Measurements from ENCODE around the gene ARHGAP4.

The ARHGAP4 gene

DNA sequence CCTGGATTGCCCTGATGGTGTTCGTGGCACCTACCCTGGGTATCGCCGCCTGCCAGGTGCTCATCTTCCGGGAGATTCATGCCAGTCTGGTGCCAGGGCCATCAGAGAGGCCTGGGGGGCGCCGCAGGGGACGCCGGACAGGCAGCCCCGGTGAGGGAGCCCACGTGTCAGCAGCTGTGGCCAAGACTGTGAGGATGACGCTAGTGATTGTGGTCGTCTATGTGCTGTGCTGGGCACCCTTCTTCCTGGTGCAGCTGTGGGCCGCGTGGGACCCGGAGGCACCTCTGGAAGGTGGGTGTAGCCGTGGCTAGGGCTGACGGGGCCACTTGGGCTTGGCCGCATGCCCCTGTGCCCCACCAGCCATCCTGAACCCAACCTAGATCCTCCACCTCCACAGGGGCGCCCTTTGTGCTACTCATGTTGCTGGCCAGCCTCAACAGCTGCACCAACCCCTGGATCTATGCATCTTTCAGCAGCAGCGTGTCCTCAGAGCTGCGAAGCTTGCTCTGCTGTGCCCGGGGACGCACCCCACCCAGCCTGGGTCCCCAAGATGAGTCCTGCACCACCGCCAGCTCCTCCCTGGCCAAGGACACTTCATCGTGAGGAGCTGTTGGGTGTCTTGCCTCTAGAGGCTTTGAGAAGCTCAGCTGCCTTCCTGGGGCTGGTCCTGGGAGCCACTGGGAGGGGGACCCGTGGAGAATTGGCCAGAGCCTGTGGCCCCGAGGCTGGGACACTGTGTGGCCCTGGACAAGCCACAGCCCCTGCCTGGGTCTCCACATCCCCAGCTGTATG lies 19.7 kb downstream of the ARHGAP4 start:
- Mint-ChIP-seq H3K27me3 (ENCODE audit: low read depth, poor library complexity) (no peaks in the 10 kb centered on the region), H3K36me3 (ENCODE audit: low read depth) (no peaks in the 10 kb centered on the region)

DNA sequence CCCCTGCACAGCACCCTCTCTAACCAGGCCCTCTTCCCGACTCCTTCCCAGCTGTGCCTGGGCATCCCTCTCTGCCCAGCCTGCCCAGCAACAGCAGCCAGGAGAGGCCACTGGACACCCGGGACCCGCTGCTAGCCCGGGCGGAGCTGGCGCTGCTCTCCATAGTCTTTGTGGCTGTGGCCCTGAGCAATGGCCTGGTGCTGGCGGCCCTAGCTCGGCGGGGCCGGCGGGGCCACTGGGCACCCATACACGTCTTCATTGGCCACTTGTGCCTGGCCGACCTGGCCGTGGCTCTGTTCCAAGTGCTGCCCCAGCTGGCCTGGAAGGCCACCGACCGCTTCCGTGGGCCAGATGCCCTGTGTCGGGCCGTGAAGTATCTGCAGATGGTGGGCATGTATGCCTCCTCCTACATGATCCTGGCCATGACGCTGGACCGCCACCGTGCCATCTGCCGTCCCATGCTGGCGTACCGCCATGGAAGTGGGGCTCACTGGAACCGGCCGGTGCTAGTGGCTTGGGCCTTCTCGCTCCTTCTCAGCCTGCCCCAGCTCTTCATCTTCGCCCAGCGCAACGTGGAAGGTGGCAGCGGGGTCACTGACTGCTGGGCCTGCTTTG lies 20.5 kb downstream of the ARHGAP4 start:
- H3K27me3 Mint-ChIP-seq (ENCODE audit: low read depth, poor library complexity) = no peaks in the 10 kb centered on the region
- no peak overlapping the region for H3K27ac Mint-ChIP-seq
- no peak overlapping the region for H3K4me3 Mint-ChIP-seq
- no peak for DNase-seq
- H3K9me3 Mint-ChIP-seq = peaks cover 49% of the 10 kb centered on the region
- peaks cover 35% of the 10 kb centered on the region for H3K4me1 Mint-ChIP-seq
- H3K36me3 Mint-ChIP-seq (ENCODE audit: low read depth) = no peaks in the 10 kb centered on the region
- TF ChIP-seq, protein P1, sequence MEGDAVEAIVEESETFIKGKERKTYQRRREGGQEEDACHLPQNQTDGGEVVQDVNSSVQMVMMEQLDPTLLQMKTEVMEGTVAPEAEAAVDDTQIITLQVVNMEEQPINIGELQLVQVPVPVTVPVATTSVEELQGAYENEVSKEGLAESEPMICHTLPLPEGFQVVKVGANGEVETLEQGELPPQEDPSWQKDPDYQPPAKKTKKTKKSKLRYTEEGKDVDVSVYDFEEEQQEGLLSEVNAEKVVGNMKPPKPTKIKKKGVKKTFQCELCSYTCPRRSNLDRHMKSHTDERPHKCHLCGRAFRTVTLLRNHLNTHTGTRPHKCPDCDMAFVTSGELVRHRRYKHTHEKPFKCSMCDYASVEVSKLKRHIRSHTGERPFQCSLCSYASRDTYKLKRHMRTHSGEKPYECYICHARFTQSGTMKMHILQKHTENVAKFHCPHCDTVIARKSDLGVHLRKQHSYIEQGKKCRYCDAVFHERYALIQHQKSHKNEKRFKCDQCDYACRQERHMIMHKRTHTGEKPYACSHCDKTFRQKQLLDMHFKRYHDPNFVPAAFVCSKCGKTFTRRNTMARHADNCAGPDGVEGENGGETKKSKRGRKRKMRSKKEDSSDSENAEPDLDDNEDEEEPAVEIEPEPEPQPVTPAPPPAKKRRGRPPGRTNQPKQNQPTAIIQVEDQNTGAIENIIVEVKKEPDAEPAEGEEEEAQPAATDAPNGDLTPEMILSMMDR (IDR thresholded peaks at IDR 0.05) = no peak

More for the DNA sequence above, 19.7 kb downstream of the ARHGAP4 start:
- no peak for DNase-seq
- TF ChIP-seq, protein P1 (IDR thresholded peaks at IDR 0.05) = no peak
- Mint-ChIP-seq H3K27ac (no peak overlapping the region), H3K9me3 (peaks cover 46% of the 10 kb centered on the region), H3K4me1 (peaks cover 28% of the 10 kb centered on the region), H3K4me3 (no peak overlapping the region)

DNA sequence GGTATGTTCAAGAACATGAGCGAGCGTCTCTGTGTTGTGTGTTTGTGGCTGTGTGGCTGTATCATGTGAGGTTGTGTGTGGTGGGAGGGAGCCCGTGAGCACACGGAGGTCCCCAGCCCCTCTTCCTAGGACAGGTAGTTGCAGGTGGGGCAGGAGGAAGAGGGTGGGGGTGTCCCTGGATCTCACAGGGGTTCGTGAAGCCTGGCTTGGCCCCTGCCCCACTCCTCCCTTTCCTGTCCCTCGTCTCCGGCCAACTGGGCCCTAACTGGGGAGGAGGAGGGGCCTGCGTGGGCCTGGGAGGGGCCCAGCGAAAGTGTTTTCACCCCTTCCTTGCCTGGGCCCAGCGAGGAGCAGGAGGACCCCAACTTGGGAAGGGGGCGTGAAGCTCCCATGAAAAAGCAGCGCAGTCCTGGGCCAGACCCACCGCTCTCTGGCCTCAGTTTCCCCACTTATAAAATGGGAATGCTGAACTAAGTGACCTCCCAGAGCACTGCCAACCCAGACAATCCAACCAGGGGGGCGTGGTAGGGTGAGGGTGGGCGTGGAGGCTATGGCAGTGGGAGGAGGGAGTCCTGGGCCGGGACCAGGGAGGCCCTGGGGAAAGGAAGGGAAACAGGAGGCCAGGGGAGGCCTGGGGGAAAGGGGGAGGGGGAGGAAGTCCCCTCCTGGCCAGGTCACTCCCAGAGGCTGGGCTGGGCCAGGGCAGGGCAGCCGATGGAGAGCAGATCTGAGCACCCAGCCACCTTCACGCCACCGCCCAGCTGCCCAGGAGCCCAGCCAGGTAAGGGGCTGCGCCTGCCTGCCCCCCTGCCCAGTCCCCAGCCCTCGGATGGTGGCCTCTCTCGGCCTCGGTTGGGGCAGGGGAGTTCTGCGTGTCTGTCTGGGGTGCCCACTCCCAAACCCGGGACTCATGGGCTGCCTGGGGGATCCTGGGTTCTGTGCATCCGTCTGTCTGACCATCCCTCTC lies 21.8 kb downstream of the ARHGAP4 start, which contains the start of gene AVPR2:
AVPR2 (plus strand) TSS at position 683 of the 967 bp plus-strand sequence. CDS start 473 bp downstream, outside the sequence.
- Mint-ChIP-seq H3K27me3 (ENCODE audit: low read depth, poor library complexity) (no peaks in the 10 kb centered on the region), H3K4me1 (peaks cover 35% of the 10 kb centered on the region), H3K4me3 (no peak within 1 kb of the TSS), H3K9me3 (peaks cover 56% of the 10 kb centered on the region), H3K27ac (no peak within 1 kb of the TSS), H3K36me3 (ENCODE audit: low read depth) (no peaks in the 10 kb centered on the region)
- DNase-seq = no peak
- TF ChIP-seq, protein P1 (IDR thresholded peaks at IDR 0.05) = no peak

DNA sequence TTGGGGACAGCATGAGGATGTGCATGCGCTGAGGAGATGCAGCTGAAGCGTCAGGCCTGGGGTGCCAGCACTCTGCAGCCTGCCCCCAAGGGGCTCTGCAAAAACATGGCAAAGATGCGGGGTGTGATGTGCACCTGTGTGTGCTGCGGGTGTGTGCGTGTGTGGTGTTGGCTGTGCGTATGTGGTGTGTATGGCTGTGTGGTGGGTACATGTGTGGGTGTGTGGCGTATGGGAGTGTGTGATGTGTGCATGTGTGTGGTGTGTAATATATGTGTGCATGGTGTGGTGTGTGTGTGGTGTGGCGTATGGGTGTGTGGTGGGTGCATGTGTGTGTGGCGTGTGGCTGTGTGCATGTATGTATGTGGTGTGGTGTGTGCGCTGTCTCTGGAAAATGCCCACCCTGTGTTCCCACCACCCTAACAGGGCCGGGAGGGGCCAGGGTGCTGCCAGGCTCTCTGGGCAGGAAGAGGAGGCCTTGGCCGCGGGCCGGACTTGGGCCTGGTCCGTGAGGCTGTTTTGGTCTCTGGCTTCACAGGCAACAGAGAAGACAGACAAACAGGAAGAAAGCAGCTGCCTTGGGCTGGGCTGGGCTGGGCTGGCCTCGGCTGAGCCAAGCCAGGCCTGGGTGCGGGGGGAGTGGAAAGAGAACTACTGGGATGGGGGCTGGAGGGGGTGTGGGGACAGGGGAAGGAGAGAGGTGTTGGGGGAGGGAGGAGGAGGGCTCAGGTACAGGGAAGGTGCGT lies 22.7 kb downstream of the ARHGAP4 start:
- no peak overlapping the region for H3K27ac Mint-ChIP-seq
- peaks cover 34% of the 10 kb centered on the region for H3K4me1 Mint-ChIP-seq
- H3K9me3 Mint-ChIP-seq = peaks cover 60% of the 10 kb centered on the region
- no peak overlapping the region for H3K4me3 Mint-ChIP-seq
- peaks cover 3% of the 10 kb centered on the region for H3K36me3 Mint-ChIP-seq (ENCODE audit: low read depth)
- no peak for DNase-seq
- H3K27me3 Mint-ChIP-seq (ENCODE audit: low read depth, poor library complexity) = no peaks in the 10 kb centered on the region
- TF ChIP-seq, protein P1 (IDR thresholded peaks at IDR 0.05) = no peak

DNA sequence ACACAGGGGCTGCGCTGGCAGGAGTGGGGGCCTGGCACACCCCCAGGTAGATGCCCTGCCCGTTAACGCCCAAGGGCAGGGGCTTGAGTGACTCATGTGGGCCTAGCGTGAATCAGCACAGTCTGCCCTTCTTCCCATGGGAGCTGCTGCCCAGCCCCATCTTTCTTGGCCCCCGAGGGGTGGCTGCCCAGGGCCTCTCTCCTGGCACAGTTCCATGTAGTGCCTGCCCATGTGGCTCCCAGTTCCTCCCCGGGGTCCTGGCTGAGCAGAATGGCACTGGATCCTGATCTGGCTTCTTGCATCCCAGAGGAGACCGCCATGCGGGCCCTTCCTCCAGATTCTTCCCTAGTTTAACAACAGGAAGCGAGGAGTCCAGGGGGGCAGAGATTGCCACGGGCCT lies 23.7 kb downstream of the ARHGAP4 start:
- Mint-ChIP-seq H3K4me3 (no peak overlapping the region), H3K27me3 (ENCODE audit: low read depth, poor library complexity) (peaks cover 4% of the 10 kb centered on the region), H3K4me1 (peaks cover 34% of the 10 kb centered on the region), H3K36me3 (ENCODE audit: low read depth) (peaks cover 5% of the 10 kb centered on the region), H3K27ac (no peak overlapping the region), H3K9me3 (peaks cover 64% of the 10 kb centered on the region)
- DNase-seq = no peak
- TF ChIP-seq, protein P1 (IDR thresholded peaks at IDR 0.05) = no peak

Measured in nephron progenitor cell (in vitro differentiated cells).